HEK293T (cell line): Measurements from ENCODE around the gene SBK3.
"Not testable (repeated sequence)": the region's sequence is repeated elsewhere in the genome, so short reads cannot be mapped to it uniquely, and the experiment has no call there.

Experiments used
- CTCF ChIA-PET: fragments of 350-600 bp; formaldehyde crosslinking; extraction: SDS; loops from one replicate; lab custom pipeline; 2021; ENCODE audit warnings: antibody characterized with exemption, inconsistent platforms; lab: Yijun Ruan, JAX
- POLR2A ChIA-PET: fragments of 350-600 bp; formaldehyde crosslinking; extraction: SDS; loops from one replicate; lab custom pipeline; 2020; ENCODE audit warnings: antibody characterized with exemption, inconsistent platforms; lab: Yijun Ruan, JAX
- DNase-seq: peaks from one replicate; pipeline ENCODE4 v3.0.0; 2012; ENCODE audit warnings: mixed read lengths; ENCODE audit errors: extremely low spot score
- ARNT ChIP-seq: fragments of 450-650 bp; IDR thresholded peaks from 2 replicates; pipeline ENCODE4 v1.6.1; 2017; ENCODE audit warnings: mild to moderate bottlenecking
- BHLHE40 ChIP-seq: fragments of 450-650 bp; IDR thresholded peaks from 2 replicates; pipeline ENCODE4 v1.6.1; 2016; ENCODE audit warnings: mild to moderate bottlenecking, moderate library complexity, borderline replicate concordance
- CTBP1 ChIP-seq: fragments of 450-650 bp; IDR thresholded peaks from 2 replicates; pipeline ENCODE4 v1.6.1; 2016; ENCODE audit warnings: borderline replicate concordance
- ELF4 ChIP-seq: fragments of 450-650 bp; IDR thresholded peaks from 2 replicates; pipeline ENCODE4 v1.6.1; 2017; ENCODE audit warnings: antibody characterized with exemption
- FOXA1 ChIP-seq: fragments of 450-650 bp; IDR thresholded peaks from 2 replicates; pipeline ENCODE4 v1.6.1; 2016; ENCODE audit warnings: mild to moderate bottlenecking
- FOXK2 ChIP-seq: fragments of 450-650 bp; IDR thresholded peaks from 2 replicates; pipeline ENCODE4 v1.6.1; 2016; ENCODE audit warnings: mild to moderate bottlenecking
- FOXM1 ChIP-seq: fragments of 450-650 bp; IDR thresholded peaks from 2 replicates; pipeline ENCODE4 v1.6.1; 2017; ENCODE audit warnings: mild to moderate bottlenecking, borderline replicate concordance
- HDGF ChIP-seq: fragments of 450-650 bp; IDR thresholded peaks from 2 replicates; pipeline ENCODE4 v1.6.1; 2017; ENCODE audit warnings: antibody characterized with exemption, borderline replicate concordance
- L3MBTL2 ChIP-seq: fragments of 450-650 bp; conservative IDR thresholded peaks from 2 replicates; pipeline ENCODE4 v1.6.1; 2016; ENCODE audit warnings: mild to moderate bottlenecking
- LEF1 ChIP-seq: fragments of 450-650 bp; IDR thresholded peaks from 2 replicates; pipeline ENCODE4 v1.6.1; 2017; ENCODE audit warnings: mild to moderate bottlenecking, borderline replicate concordance
- NFRKB ChIP-seq: fragments of 450-650 bp; IDR thresholded peaks from 2 replicates; pipeline ENCODE4 v1.6.1; 2016; ENCODE audit warnings: mild to moderate bottlenecking, moderate library complexity
- SP1 ChIP-seq: fragments of 450-650 bp; IDR thresholded peaks from 2 replicates; pipeline ENCODE4 v1.6.1; 2017
- SUZ12 ChIP-seq: fragments of 450-650 bp; IDR thresholded peaks from 2 replicates; pipeline ENCODE4 v1.6.1; 2016; ENCODE audit warnings: mild to moderate bottlenecking
- TARDBP ChIP-seq: fragments of 450-650 bp; IDR thresholded peaks from 2 replicates; pipeline ENCODE4 v1.6.1; 2016
- ZNF384 ChIP-seq: fragments of 450-650 bp; IDR thresholded peaks from 2 replicates; pipeline ENCODE4 v1.6.1; 2016
- TF ChIP-seq, protein P1 (sequence below): fragments of 450-650 bp; IDR thresholded peaks from 2 replicates; pipeline ENCODE4 v1.6.1; 2016

SBK3 gene

DNA sequence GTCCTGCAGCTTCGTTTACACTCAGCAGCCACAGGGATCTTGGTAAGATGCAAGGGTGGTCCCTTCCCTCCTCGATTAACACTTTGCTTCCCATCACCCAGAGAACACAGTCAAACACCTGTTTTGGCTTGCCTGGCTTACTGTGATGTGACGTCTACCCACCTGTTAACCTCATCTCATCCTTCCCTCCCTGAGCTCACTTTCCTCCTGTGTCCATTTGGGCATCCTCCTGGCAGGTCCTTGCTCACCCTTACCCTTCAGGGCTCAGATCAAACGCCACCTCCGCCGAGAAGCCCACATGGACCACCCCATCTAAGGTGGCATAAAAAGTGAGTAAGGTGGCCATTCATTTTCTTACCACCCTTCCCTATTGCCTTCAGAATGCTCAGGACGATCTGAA lies 44.8 kb upstream of the SBK3 start:
- ChIA-PET POLR2A (interaction anchor here (3.8 kb wide), 1 partner anchor 9 kb away, joined by 29 read pairs; the partner anchor contains the start of gene FIZ1), CTCF (no interaction called here)
- DNase-seq = no peak
- no peak for TF ChIP-seq ZNF384
- TF ChIP-seq SP1 = no peak
- TF ChIP-seq FOXA1 = no peak
- no peak for TF ChIP-seq HDGF
- no peak for TF ChIP-seq FOXK2
- TF ChIP-seq L3MBTL2 = no peak
- TF ChIP-seq ARNT = no peak

DNA sequence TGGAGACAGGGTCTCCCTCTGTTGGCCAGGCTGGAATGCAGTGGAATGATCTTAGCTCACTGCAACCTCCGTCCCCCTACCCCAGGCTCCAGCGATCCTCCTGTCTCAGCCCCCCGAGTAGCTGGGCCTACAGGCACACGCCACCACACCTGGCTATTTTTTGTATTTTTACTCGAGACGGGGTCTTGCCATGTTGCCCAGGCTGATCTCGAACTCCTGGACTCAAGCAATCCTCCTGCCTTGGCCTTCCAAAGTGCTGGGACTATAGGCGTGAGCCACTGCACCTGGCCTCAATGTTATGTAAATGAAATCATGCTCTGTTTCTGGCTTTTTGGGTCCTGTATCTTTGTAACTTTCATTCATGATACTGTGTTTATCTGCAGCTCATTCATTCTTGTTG lies 43.4 kb upstream of the SBK3 start:
- ChIA-PET CTCF (no interaction called here), POLR2A (interaction anchor here (3.8 kb wide), 1 partner anchor 10 kb away, joined by 29 read pairs; the partner anchor contains the start of gene FIZ1)
- TF ChIP-seq ZNF384 (no peak), BHLHE40 (no peak), LEF1 (no peak), TARDBP (no peak), SUZ12 (no peak), HDGF (no peak), FOXK2 (no peak), ARNT (no peak), FOXA1 (no peak), L3MBTL2 (no peak), FOXM1 (no peak), CTBP1 (no peak), NFRKB (no peak), SP1 (no peak), ELF4 (no peak)
- TF ChIP-seq, protein P1, sequence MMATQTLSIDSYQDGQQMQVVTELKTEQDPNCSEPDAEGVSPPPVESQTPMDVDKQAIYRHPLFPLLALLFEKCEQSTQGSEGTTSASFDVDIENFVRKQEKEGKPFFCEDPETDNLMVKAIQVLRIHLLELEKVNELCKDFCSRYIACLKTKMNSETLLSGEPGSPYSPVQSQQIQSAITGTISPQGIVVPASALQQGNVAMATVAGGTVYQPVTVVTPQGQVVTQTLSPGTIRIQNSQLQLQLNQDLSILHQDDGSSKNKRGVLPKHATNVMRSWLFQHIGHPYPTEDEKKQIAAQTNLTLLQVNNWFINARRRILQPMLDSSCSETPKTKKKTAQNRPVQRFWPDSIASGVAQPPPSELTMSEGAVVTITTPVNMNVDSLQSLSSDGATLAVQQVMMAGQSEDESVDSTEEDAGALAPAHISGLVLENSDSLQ = no peak
- DNase-seq = no peak

DNA sequence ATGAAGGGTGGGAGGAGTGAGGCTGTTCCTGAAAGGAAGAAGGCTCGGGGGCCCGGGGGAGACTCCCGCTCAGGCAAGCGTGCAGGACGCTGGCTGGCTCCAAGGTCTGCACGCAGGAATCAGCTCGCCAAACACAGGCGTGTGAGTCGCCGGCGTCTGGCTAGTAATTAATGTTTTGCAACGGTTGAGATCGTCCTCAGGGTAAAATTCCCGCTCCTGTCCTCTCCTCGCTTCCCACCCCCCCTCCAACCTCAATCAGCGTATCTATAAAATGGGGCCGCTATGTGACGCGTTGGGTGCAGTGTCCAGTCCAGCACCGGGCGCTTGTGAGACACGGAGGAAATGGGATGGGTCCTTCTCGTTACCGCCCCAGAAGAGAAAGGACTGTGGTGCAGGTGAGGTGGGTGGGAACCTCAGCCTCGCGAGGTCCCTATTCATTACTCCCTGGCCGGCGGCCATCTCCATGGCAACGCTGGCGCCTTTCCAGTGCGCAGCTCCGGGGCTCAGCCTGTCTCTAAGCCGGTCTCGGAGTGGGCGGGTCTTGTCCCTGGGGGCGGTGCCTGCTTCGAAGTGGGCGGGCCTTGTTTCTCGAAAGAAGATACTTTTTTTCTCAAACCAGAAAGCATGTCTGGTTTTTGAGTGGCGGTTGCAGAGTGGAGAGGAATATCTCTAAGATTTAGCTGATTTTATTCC lies 41.8 kb upstream of the SBK3 start:
- CTCF ChIA-PET = interaction anchor here (0.7 to 1.1 kb wide), 3 partner anchors 14 to 40 kb away, joined by 3 to 4 read pairs (median 3); no protein-coding TSS in a partner anchor

DNA sequence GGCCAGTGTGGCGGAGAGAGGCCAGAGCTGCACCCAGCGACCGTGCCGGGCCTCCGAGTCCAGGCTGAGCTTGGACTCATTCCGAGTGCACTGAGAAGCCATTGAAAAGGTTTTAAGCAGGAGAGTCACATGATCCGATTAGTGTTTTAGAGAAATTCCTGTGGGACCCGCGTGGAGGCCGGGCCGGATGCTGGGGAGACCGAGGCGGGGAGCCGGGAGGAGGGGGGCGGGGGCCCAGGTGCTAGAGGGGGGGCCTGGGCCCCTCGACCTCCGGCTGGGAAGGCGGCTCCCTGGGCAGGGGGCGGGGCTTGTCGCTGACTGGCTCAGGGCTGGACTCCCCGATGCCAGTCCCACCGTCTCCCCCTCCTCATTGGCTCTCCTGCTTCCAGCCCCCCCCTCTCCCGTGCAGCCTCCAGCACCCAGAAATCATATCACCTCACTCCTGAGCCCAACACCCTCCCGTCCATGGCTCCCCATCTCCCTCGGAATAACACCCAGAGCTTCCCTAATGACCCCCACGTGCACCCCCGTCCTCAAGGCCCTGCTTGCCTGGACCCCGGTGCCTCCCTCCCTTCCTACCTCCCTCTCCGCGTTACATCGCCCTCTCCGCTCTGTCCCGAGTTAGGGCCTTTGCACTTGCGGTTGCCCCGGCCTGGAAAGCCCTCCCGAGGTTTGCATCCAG lies 40.5 kb upstream of the SBK3 start:
- ChIA-PET POLR2A (interaction anchor here (2.6 kb wide), 2 partner anchors 14 to 19 kb away, joined by 8 to 15 read pairs; partner anchors contain the start of genes FIZ1 and ZNF524), CTCF (no interaction called here)
- DNase-seq = no peak
- TF ChIP-seq CTBP1 = no peak
- TF ChIP-seq, protein P1 = peak; percentile 82
- no peak for TF ChIP-seq BHLHE40
- TF ChIP-seq ARNT = no peak
- TF ChIP-seq FOXM1 = no peak
- no peak for TF ChIP-seq L3MBTL2

More for the DNA sequence above, 41.8 kb upstream of the SBK3 start:
- no peak for TF ChIP-seq NFRKB
- TF ChIP-seq, protein P1 = peak; percentile 71
- DNase-seq = peak; percentile 96
- POLR2A ChIA-PET = interaction anchor here (0.9 to 3.8 kb wide), 4 partner anchors 12 to 328 kb away, joined by 3 to 29 read pairs (median 6); partner anchors contain the start of genes FIZ1 and PPP6R1

DNA sequence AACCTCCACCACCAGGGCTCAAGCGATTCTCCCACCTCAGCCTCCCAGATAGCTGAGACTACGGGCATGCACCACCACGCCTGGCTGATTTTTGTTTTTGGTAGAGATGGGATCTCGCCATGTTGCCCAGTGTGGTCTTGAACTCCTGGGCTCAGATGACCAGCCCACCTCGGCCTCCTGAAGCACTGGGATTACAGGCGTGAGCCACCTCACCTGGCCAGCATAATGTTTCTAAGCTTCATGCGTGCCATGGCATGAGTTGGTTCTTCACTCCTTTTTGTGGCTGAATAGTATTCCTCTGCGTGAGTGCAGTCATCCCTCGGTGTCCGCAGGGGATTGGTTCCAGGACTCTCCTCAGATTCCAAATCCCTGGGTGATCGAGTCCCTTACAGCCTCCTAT lies 39.5 kb upstream of the SBK3 start:
- POLR2A ChIA-PET = interaction anchor here (2.6 kb wide), 1 partner anchor 14 kb away, joined by 15 read pairs; the partner anchor contains the start of genes FIZ1 and ZNF524
- TF ChIP-seq BHLHE40 = no peak
- CTCF ChIA-PET = no interaction called here
- DNase-seq = no peak

DNA sequence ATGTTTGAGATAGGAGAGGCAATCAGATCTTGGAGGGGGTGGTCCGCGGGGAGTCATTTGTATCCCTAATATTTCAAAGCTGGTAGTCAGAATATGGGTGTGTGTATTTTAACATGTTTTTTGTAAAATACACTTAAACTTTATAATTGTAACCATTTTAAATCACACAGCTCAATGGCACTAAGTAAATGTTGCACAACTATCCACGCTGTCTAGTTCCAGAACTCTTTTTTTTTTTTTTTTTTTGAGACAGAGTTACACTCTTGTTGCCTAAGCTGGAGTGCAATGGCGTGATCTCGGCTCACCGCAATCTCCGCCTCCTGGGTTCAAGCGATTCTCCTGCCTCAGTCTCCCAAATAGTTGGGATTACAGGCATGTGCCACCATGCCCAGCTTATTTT lies 38.6 kb upstream of the SBK3 start:
- POLR2A ChIA-PET = interaction anchor here (2.6 kb wide), 1 partner anchor 15 kb away, joined by 15 read pairs; the partner anchor contains the start of genes FIZ1 and ZNF524
- CTCF ChIA-PET = not testable (repeated sequence)

DNA sequence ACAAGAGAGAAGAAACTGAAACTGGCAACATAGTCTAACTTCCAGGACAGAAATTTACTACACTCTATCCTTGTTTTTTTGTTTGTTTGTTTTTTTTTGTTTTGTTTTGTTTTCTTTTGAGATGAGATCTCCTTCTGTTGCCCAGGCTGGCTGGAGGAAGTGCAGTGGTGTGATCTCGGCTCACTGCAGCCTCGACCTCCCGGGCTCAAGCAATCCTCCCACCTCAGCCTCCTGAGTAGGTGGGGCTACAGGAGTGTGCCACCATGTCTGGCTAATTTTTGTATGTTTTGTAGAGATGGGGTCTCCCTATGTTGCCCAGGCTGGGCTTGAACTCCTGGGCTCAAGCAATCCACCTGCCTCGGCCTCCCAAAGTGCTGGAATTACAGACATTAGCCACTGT lies 36.9 kb upstream of the SBK3 start:
- CTCF ChIA-PET, DNase-seq: not testable (repeated sequence)
- POLR2A ChIA-PET = interaction anchor here (2.7 kb wide), 1 partner anchor 17 kb away, joined by 26 read pairs; the partner anchor contains the start of genes FIZ1 and ZNF524

More for the DNA sequence above, 38.6 kb upstream of the SBK3 start:
- DNase-seq = not testable (repeated sequence)
